ENCODE measurements around the gene PYROXD2. TPM values are rescaled to one million over a fixed set of nuclear protein-coding genes. Genes with fewer than 3 reads are reported as not detected.

PYROXD2 gene
- total and polyA plus RNA-seq, 2 experiments from 2014 or later: 1.3 to 2.6 TPM

DNA sequence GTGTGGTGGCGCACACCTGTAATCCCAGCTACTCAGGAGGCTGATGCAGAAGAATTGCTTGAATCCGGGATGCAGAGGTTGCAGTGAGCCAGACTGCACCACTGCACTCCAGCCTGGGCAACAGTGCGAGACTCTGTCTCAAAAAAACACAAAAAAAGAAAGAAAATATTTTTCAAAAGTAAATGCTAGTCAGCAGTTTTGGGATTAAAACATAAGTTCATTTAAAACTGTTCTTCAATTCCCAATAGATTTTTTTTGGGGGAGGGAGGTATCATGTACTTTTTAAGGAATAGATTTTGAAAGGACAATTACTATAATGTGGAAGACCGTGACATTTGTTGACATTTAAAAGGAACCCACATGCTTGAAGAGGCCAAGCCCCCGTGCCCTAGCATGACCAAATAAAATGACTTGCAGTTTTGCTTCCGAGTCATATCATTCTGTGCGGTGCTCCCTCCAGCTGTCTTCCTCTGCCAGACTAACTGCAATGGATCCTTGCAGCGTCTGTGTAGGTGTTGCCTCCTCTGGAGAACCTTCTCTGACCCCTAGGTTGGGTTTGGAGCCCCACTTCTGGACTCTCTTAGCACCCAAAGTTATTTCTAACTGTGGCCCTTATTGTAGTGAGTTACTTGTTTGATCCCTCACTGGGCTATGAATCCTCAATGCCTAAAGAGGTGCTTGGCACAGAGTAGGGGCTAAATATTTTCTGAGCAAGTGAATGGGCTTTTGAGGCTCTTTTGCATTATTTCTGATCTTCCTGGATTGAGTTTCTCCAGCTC lies 49.2 kb upstream of the PYROXD2 start (continued):
- TF ChIP-seq, protein P1, sequence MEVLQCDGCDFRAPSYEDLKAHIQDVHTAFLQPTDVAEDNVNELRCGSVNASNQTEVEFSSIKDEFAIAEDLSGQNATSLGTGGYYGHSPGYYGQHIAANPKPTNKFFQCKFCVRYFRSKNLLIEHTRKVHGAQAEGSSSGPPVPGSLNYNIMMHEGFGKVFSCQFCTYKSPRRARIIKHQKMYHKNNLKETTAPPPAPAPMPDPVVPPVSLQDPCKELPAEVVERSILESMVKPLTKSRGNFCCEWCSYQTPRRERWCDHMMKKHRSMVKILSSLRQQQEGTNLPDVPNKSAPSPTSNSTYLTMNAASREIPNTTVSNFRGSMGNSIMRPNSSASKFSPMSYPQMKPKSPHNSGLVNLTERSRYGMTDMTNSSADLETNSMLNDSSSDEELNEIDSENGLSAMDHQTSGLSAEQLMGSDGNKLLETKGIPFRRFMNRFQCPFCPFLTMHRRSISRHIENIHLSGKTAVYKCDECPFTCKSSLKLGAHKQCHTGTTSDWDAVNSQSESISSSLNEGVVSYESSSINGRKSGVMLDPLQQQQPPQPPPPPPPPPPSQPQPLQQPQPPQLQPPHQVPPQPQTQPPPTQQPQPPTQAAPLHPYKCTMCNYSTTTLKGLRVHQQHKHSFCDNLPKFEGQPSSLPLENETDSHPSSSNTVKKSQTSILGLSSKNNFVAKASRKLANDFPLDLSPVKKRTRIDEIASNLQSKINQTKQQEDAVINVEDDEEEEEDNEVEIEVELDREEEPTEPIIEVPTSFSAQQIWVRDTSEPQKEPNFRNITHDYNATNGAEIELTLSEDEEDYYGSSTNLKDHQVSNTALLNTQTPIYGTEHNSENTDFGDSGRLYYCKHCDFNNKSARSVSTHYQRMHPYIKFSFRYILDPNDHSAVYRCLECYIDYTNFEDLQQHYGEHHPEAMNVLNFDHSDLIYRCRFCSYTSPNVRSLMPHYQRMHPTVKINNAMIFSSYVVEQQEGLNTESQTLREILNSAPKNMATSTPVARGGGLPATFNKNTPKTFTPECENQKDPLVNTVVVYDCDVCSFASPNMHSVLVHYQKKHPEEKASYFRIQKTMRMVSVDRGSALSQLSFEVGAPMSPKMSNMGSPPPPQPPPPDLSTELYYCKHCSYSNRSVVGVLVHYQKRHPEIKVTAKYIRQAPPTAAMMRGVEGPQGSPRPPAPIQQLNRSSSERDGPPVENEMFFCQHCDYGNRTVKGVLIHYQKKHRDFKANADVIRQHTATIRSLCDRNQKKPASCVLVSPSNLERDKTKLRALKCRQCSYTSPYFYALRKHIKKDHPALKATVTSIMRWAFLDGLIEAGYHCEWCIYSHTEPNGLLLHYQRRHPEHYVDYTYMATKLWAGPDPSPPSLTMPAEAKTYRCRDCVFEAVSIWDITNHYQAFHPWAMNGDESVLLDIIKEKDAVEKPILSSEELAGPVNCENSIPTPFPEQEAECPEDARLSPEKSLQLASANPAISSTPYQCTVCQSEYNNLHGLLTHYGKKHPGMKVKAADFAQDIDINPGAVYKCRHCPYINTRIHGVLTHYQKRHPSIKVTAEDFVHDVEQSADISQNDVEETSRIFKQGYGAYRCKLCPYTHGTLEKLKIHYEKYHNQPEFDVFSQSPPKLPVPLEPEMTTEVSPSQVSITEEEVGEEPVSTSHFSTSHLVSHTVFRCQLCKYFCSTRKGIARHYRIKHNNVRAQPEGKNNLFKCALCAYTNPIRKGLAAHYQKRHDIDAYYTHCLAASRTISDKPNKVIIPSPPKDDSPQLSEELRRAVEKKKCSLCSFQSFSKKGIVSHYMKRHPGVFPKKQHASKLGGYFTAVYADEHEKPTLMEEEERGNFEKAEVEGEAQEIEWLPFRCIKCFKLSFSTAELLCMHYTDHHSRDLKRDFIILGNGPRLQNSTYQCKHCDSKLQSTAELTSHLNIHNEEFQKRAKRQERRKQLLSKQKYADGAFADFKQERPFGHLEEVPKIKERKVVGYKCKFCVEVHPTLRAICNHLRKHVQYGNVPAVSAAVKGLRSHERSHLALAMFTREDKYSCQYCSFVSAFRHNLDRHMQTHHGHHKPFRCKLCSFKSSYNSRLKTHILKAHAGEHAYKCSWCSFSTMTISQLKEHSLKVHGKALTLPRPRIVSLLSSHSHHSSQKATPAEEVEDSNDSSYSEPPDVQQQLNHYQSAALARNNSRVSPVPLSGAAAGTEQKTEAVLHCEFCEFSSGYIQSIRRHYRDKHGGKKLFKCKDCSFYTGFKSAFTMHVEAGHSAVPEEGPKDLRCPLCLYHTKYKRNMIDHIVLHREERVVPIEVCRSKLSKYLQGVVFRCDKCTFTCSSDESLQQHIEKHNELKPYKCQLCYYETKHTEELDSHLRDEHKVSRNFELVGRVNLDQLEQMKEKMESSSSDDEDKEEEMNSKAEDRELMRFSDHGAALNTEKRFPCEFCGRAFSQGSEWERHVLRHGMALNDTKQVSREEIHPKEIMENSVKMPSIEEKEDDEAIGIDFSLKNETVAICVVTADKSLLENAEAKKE (CRISPR knock-in tag; IDR thresholded peaks at IDR 0.05): no peak

DNA sequence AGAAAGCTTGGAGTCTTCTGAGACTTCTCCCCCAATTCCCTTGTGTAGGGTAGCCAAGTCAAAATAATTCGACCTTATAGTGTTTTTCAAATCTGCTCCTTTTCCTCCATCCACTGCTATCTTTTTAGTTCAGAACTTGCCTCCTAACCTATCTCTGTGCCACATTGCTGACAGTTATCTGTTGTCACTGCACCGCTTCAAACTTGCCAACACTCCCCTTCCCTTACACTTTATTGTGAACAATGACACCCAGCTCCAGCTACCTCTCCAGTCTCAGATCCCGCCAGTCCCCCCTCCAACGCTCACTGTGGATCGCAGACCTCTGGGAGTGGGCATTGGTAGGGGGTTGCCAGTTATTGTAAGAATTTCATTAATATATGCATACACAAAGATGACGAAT lies 48.0 kb upstream of the PYROXD2 start:
- no peaks in the 10 kb centered on the region for H3K36me3 Mint-ChIP-seq (ENCODE audit: low read depth)

More for the DNA sequence above, 48.0 kb upstream of the PYROXD2 start:
- no peaks in the 10 kb centered on the region for H3K79me2 ChIP-seq (replicated peaks; ENCODE audit: insufficient read depth)
- Mint-ChIP-seq H3K9me3 (no peaks in the 10 kb centered on the region), H3K4me1 (peaks cover 9% of the 10 kb centered on the region), H3K4me3 (no peak overlapping the region), H3K27ac (no peak overlapping the region), H3K27me3 (ENCODE audit: insufficient read depth, low read depth, poor library complexity) (peaks cover 10% of the 10 kb centered on the region)
- peaks cover under 1% of the 10 kb centered on the region; the same call in 1 of the 2 replicates for H3K4me1 ChIP-seq (ENCODE audit: insufficient read depth)
- TF ChIP-seq POLR2AphosphoS5 (IDR thresholded peaks at IDR 0.05; ENCODE audit: low read depth) (no peak), ZNF114 (CRISPR knock-in tag; IDR thresholded peaks at IDR 0.05) (no peak), NANOG (IDR thresholded peaks at IDR 0.05; ENCODE audit: borderline replicate concordance) (no peak), EZH2 (IDR thresholded peaks at IDR 0.05; ENCODE audit: low read depth, unreplicated experiment) (no peak), JUNB (IDR thresholded peaks at IDR 0.05; ENCODE audit: unreplicated experiment) (no peak)
- TF ChIP-seq, protein P1 (CRISPR knock-in tag; IDR thresholded peaks at IDR 0.05): no peak
- no peak overlapping the region for H3K4me2 ChIP-seq
- DNase-seq (ENCODE audit: low spot score) (no peak), ATAC-seq (no peak)
- H2AFZ ChIP-seq: no peak overlapping the region
- H3K27ac ChIP-seq (ENCODE audit: low read depth): no peak overlapping the region
- no peaks in the 10 kb centered on the region for H3F3A ChIP-seq (replicated peaks; ENCODE audit: low read depth)
- no peak overlapping the region for H3K4me3 ChIP-seq
- no peaks in the 10 kb centered on the region for H3K36me3 ChIP-seq (ENCODE audit: insufficient read depth)
- H4K20me1 ChIP-seq (replicated peaks; ENCODE audit: insufficient read depth): no peaks in the 10 kb centered on the region
- H3K9me2 ChIP-seq (ENCODE audit: insufficient read depth): no peaks in the 10 kb centered on the region
- peaks cover 6% of the 10 kb centered on the region; the same call in 1 of the 2 replicates for H3K27me3 ChIP-seq (ENCODE audit: insufficient read depth)
